Gastroesophageal sphincter (tissue), 2 donors: ENCODE measurements around the gene LINS1.

Experiments
- POLR2A ChIP-seq, 2 donors: fragments of 450-650 bp; IDR thresholded peaks; one replicate each; pipeline ENCODE4 v1.6.1; 2017; ENCODE audit warnings: antibody characterized with exemption in 2 of 2, mild to moderate bottlenecking in 2 of 2, moderate library complexity in 1 of 2
- POLR2AphosphoS5 ChIP-seq: sonication (generic); formaldehyde crosslinking; IDR thresholded peaks from one replicate; pipeline ENCODE4 v1.6.1; 2017; ENCODE audit warnings: antibody characterized with exemption

DNA sequence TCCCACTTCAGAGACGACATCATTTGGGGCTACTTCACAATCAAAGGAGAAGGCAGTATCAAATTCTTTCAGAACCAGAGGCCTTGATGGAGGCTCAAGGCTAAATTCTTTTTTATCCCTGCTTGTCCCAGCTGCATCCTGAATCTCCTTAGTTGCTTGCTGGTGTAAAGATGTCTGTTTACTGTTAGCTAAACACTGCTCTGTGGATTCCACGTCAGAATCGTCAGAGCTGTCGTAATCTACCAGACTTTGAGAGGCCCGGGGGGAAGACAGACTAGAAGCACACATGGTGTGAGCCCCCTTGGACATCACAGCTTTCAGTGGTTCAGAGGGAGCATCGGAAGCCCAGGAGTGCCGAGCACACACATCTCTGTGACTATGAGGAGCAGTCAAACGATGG is 32.6 kb downstream of the LINS1 start:
- TF ChIP-seq POLR2AphosphoS5 (no peak), POLR2A (IDR thresholded peaks at IDR 0.05) (no peak)
